ENCODE data around the gene CLDN11.

Gene CLDN11

GRCh38 chr3:170428095-170428494 is 9.4 kb downstream of the CLDN11 start:
- DNase-seq, result no peak

- DNase-seq, result no peak
These were observed 10.4 kb downstream of the CLDN11 start for GRCh38 chr3:170429050-170429449.

GRCh38 chr3:170431054-170431453 is 12.4 kb downstream of the CLDN11 start:
- DNase-seq, result no peak

GRCh38 chr3:170432416-170432815 is 13.7 kb downstream of the CLDN11 start:
- no peak for DNase-seq

- no peak for DNase-seq
These were observed 18.0 kb downstream of the CLDN11 start for GRCh38 chr3:170436697-170437096.

GRCh38 chr3:170437176-170437575 is 18.5 kb downstream of the CLDN11 start:
- no peak for DNase-seq

- DNase-seq, result no peak
These were observed 19.2 kb downstream of the CLDN11 start for GRCh38 chr3:170437696-170438407.

- DNase-seq, result no peak
These were observed 20.2 kb downstream of the CLDN11 start for GRCh38 chr3:170438836-170439235.

- DNase-seq, result no peak
These were observed 21.7 kb downstream of the CLDN11 start for GRCh38 chr3:170440344-170440743.

GRCh38 chr3:170441412-170441811 is 22.7 kb downstream of the CLDN11 start:
- DNase-seq, result no peak

GRCh38 chr3:170442947-170443346 is 24.3 kb downstream of the CLDN11 start:
- no peak for DNase-seq

- DNase-seq, result no peak
These were observed 24.8 kb downstream of the CLDN11 start for GRCh38 chr3:170443457-170443856.

GRCh38 chr3:170448584-170448983 is 29.9 kb downstream of the CLDN11 start:
- DNase-seq, result no peak

GRCh38 chr3:170450039-170450438 is 31.4 kb downstream of the CLDN11 start:
- DNase-seq, result no peak

- no peak for DNase-seq
These were observed 35.8 kb downstream of the CLDN11 start for GRCh38 chr3:170454509-170454908.

- DNase-seq, result no peak
These were observed 39.6 kb downstream of the CLDN11 start for GRCh38 chr3:170458285-170458684.

- no peak for DNase-seq
These were observed 44.3 kb downstream of the CLDN11 start for GRCh38 chr3:170463011-170463410.

GRCh38 chr3:170465955-170466354 is 47.3 kb downstream of the CLDN11 start:
- peak; percentile 71 to 80 for DNase-seq

- DNase-seq, result peak; percentile 90 to 95
These were observed 48.3 kb downstream of the CLDN11 start for GRCh38 chr3:170467007-170467406.

GRCh38 chr3:170467571-170468147 is 49.0 kb downstream of the CLDN11 start:
- DNase-seq, result peak; percentile 98 to 99

GRCh38 chr3:170469151-170470062 is 50.7 kb downstream of the CLDN11 start:
- peak in 1 of 2 experiments; percentile 48 for DNase-seq

- DNase-seq, result peak; percentile 82 to 84
These were observed 51.7 kb downstream of the CLDN11 start for GRCh38 chr3:170470063-170471016.

Measured in NCI-H526 (cell line).